GM12873 (cell line): ENCODE results near the gene SPG11.

Source experiments
- TF ChIP-seq, protein P1 (sequence below): IDR thresholded peaks from 2 replicates; pipeline ENCODE4 v1.5.1; 2012; ENCODE audit warnings: low read depth, mild to moderate bottlenecking, moderate library complexity, low read length, control low read depth; ENCODE audit not compliant: insufficient read depth; ENCODE audit errors: missing control alignments

Gene SPG11

GRCh38 chr15:44580105-44580504 lies 83.4 kb downstream of the SPG11 start:
- TF ChIP-seq, protein P1, sequence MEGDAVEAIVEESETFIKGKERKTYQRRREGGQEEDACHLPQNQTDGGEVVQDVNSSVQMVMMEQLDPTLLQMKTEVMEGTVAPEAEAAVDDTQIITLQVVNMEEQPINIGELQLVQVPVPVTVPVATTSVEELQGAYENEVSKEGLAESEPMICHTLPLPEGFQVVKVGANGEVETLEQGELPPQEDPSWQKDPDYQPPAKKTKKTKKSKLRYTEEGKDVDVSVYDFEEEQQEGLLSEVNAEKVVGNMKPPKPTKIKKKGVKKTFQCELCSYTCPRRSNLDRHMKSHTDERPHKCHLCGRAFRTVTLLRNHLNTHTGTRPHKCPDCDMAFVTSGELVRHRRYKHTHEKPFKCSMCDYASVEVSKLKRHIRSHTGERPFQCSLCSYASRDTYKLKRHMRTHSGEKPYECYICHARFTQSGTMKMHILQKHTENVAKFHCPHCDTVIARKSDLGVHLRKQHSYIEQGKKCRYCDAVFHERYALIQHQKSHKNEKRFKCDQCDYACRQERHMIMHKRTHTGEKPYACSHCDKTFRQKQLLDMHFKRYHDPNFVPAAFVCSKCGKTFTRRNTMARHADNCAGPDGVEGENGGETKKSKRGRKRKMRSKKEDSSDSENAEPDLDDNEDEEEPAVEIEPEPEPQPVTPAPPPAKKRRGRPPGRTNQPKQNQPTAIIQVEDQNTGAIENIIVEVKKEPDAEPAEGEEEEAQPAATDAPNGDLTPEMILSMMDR: no peak

DNA sequence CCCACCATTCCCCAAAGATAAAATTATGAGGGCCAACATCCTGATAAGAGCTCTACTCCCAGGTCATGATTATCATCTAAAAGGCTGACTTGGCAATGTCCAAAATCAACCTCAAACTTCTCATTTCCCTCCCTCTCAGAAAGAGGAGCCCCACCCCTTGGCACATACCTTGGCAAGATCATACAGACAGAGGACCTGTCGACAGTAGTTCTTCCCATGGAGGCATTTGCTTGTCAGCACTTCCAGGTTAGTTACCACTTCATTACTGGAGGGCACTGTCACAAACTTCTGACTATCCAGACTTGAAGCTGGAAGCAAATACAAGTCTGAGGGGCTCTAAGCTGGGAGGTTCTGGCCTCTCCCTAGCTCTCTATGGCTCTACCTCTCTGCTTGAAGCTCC lies 88.7 kb downstream of the SPG11 start:
- TF ChIP-seq, protein P1: no peak

DNA sequence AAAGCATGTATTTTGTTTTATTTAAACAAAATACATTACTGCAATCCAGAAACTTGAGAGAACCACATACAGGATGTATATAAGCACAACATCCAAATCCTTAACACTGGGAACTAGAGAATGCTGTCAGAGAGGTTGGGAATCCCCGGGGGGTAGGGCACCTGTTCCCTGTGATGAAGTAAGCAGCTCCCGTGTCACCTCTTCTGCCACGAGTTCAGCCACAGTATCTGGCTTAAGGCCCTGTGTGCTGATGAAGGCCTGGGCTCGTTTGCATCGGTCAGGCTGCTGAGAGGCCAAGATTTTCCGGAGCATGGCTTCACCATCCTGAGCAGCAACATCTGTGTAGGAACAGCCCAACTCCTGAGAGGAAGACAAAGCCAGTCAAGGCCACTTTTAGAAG lies 90.1 kb downstream of the SPG11 start:
- TF ChIP-seq, protein P1: no peak

DNA sequence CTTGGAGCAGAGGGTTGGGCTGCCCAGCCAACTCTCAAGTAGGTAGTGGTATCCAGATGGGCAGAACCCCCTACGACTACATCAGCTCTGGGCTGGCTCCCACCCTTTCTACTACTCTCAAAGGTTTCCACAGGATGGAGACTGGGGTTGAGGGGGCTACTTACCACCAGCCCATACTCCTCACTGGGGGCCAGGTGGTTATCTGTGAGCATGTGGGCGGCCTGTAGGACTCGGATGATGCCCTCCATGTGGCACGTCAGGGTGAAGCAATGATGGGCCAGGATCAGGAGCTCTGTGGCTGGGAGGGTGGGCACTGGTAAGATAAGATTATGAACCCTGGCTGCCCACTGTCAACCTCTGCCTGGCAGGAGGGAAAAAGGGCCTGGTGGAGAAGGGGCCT lies 93.1 kb downstream of the SPG11 start:
- TF ChIP-seq, protein P1: no peak

GRCh38 chr15:44569316-44569715 lies 94.1 kb downstream of the SPG11 start:
- TF ChIP-seq, protein P1: no peak

GRCh38 chr15:44568338-44568737 lies 95.1 kb downstream of the SPG11 start:
- TF ChIP-seq, protein P1: no peak

GRCh38 chr15:44566155-44566540 lies 97.3 kb downstream of the SPG11 start:
- TF ChIP-seq, protein P1: no peak

GRCh38 chr15:44565387-44566154 lies 97.9 kb downstream of the SPG11 start:
- TF ChIP-seq, protein P1: no peak
